Esophagus squamous epithelium (tissue), 5 donors: ENCODE measurements around the gene CARD16. TPM values are rescaled to one million over a fixed set of nuclear protein-coding genes. Genes with fewer than 3 reads are reported as not detected.

Experiments used
- DNase-seq: peaks from one replicate; lab custom pipeline; 2025; lab: John Stamatoyannopoulos, UW
- H3K27ac ChIP-seq, 4 donors: fragments of 200-600 bp; sonication (generic); one replicate each; pipeline ENCODE4 v1.5.1; 2016 to 2019; ENCODE audit warnings: mild to moderate bottlenecking in 1 of 4
- H3K27me3 ChIP-seq, 4 donors: fragments of 200-600 bp; sonication (generic); 1 replicate in 3 of 4; 2 replicates in 1 of 4; pipeline versions ENCODE4 v1.5.1 to v1.6.0; 2017 to 2021; ENCODE audit warnings: antibody characterized with exemption in 1 of 4
- H3K36me3 ChIP-seq, 3 donors: fragments of 200-600 bp; sonication (generic); one replicate each; pipeline ENCODE4 v1.5.1; 2016 to 2019
- H3K4me1 ChIP-seq, 3 donors: fragments of 200-600 bp; sonication (generic); one replicate each; pipeline ENCODE4 v1.5.1; 2017 to 2019
- H3K4me3 ChIP-seq, 4 donors: fragments of 200-600 bp; sonication (generic); 1 replicate in 3 of 4; 2 replicates in 1 of 4; pipeline ENCODE4 v1.5.1; 2016 to 2019; ENCODE audit warnings: mild to moderate bottlenecking in 2 of 4, moderate library complexity in 1 of 4
- H3K9me3 ChIP-seq, 3 donors: fragments of 200-600 bp; sonication (generic); one replicate each; pipeline ENCODE4 v1.5.1; 2016 to 2019
- CTCF ChIP-seq, 6 experiments: fragments of 450-650 bp in 4 of 6; fragments of 200-600 bp in 2 of 6; sonication (generic) in 2 of 6; IDR thresholded peaks; one replicate each; pipeline ENCODE4 v1.5.1; 2016 to 2019; ENCODE audit warnings: antibody characterized with exemption in 6 of 6, mild to moderate bottlenecking in 4 of 6, moderate library complexity in 4 of 6
- POLR2A ChIP-seq, 4 donors: fragments of 450-650 bp; IDR thresholded peaks; one replicate each; pipeline ENCODE4 v1.6.1; 2017; ENCODE audit warnings: antibody characterized with exemption in 4 of 4, mild to moderate bottlenecking in 4 of 4, moderate library complexity in 3 of 4
- WGBS, 2 donors: methylation state at CpG; one replicate each; pipeline ENCODE4 v1.1.5; 2018; 5-methylcytosine and 5-hydroxymethylcytosine counted together
- intact Hi-C: fragments of 100-400 bp; cut with DNase I; formaldehyde crosslinking; loops from one replicate; pipeline ENCODE4 v1.15.0; 2022
- total RNA-seq, 4 donors: library from RNA; depleted of rRNA; stranded (reverse); fragments of >200 nt; gene quantifications; one replicate each; pipeline ENCODE4 v1.1.0, GENCODE V29; 2016
- donor health status: DM: yes; HTN: yes; CAD: no.

Gene CARD16
- total RNA-seq, 4 donors from 2014 or later = 4.0 to 10.5 (median 8.4) TPM

- Histone ChIP-seq H3K36me3 (no peaks in the 10 kb centered on the region), H3K27ac (no peak overlapping the region), H3K9me3 (no peaks in the 10 kb centered on the region), H3K4me1 (no peaks in the 10 kb centered on the region), H3K4me3 (no peak overlapping the region), H3K27me3 (no peaks in the 10 kb centered on the region)
- DNase-seq = no peak
- WGBS, 2 donors = 63 to 65% methylated on average over 4 of the region's 4 CpGs
- intact Hi-C loops = no loop called here
- TF ChIP-seq CTCF (IDR thresholded peaks at IDR 0.05) (no peak), POLR2A (IDR thresholded peaks at IDR 0.05) (no peak)
These were observed 12.3 kb upstream of the CARD16 start for GRCh38 chr11:105057432-105057831.

- Histone ChIP-seq H3K9me3 (no peaks in the 10 kb centered on the region), H3K4me1 (no peaks in the 10 kb centered on the region), H3K36me3 (no peaks in the 10 kb centered on the region), H3K4me3 (no peak overlapping the region), H3K27me3 (no peaks in the 10 kb centered on the region), H3K27ac (no peak overlapping the region)
- 89% methylated on average over 1 of the region's 1 CpG for WGBS, 2 donors
- intact Hi-C loops = no loop called here
- no peak for TF ChIP-seq POLR2A (IDR thresholded peaks at IDR 0.05)
- no peak for TF ChIP-seq CTCF (IDR thresholded peaks at IDR 0.05)
- no peak for DNase-seq
These were observed 11.3 kb upstream of the CARD16 start for GRCh38 chr11:105056446-105056845.

- H3K36me3 ChIP-seq = no peaks in the 10 kb centered on the region
- whole genome bisulfite sequencing, 2 donors = 33 to 82% methylated on average over 2 of the region's 2 CpGs
- no peak overlapping the region for H3K27ac ChIP-seq
- H3K4me3 ChIP-seq = no peak overlapping the region
- no peak for DNase-seq
- H3K27me3 ChIP-seq = no peaks in the 10 kb centered on the region
- H3K4me1 ChIP-seq = no peaks in the 10 kb centered on the region
- intact Hi-C loops = no loop called here
- no peak for TF ChIP-seq POLR2A (IDR thresholded peaks at IDR 0.05)
- no peak for TF ChIP-seq CTCF (IDR thresholded peaks at IDR 0.05)
- H3K9me3 ChIP-seq = no peaks in the 10 kb centered on the region
These were observed 9.8 kb upstream of the CARD16 start for GRCh38 chr11:105054723-105055493.

GRCh38 chr11:105052487-105052886 lies 7.4 kb upstream of the CARD16 start:
- Histone ChIP-seq H3K27me3 (no peaks in the 10 kb centered on the region), H3K36me3 (no peaks in the 10 kb centered on the region), H3K4me3 (no peak overlapping the region), H3K4me1 (peaks cover 0 to 2% (median 1%) of the 10 kb centered on the region in 3 donors), H3K9me3 (no peaks in the 10 kb centered on the region), H3K27ac (no peak overlapping the region)
- intact Hi-C loops = no loop called here
- TF ChIP-seq POLR2A (IDR thresholded peaks at IDR 0.05) = no peak
- no peak for TF ChIP-seq CTCF (IDR thresholded peaks at IDR 0.05)
- DNase-seq = no peak
- 85 to 90% methylated on average over 3 of the region's 3 CpGs for WGBS, 2 donors

DNA sequence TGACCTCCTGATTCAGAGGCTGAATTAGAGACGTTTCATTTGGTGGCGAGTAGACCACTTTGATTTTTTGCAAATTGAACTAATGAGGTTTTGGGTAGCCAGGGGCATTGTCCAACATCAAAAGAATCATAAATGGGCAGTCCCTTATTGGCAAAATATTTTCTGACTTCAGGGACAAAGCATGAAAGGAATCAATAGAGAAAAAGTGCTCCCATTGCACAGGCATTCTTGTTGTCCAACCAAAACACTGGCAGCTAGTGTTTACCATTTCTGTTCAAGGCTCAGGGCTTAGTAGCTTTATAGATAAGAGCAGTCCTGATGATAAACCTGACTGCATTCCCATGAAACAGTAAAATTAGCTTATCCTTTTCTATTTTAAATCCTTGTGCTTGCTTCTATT lies 6.4 kb upstream of the CARD16 start:
- intact Hi-C loops = no loop called here
- TF ChIP-seq CTCF (IDR thresholded peaks at IDR 0.05) = no peak
- WGBS, 2 donors = 86 to 87% methylated on average over 2 of the region's 2 CpGs
- Histone ChIP-seq H3K27ac (no peak overlapping the region), H3K36me3 (no peaks in the 10 kb centered on the region), H3K9me3 (no peaks in the 10 kb centered on the region), H3K4me3 (no peak overlapping the region), H3K27me3 (no peaks in the 10 kb centered on the region), H3K4me1 (peaks cover 7 to 11% (median 11%) of the 10 kb centered on the region in 3 donors)
- DNase-seq = no peak
